HepG2 (cell line): ENCODE data around the gene DTNA.

Experiments
- IRF2 ChIP-seq: IDR thresholded peaks from 2 replicates; pipeline ENCODE4 v1.6.1; 2018; ENCODE audit warnings: missing genetic modification reagents, missing compliant biosample characterization
- JUND ChIP-seq: sonication (generic); formaldehyde crosslinking; IDR thresholded peaks from 2 replicates; pipeline ENCODE4 v1.8.0; 2022; ENCODE audit warnings: mild to moderate bottlenecking, missing genetic modification reagents
- PHF8 ChIP-seq: sonication (generic); formaldehyde crosslinking; IDR thresholded peaks from 2 replicates; pipeline ENCODE4 v1.5.0; 2020; ENCODE audit warnings: missing genetic modification reagents
- PTBP1 ChIP-seq: fragments of 200-400 bp; formaldehyde crosslinking; IDR thresholded peaks from 2 replicates; pipeline ENCODE4 v1.6.1; 2018; ENCODE audit warnings: low read length, low read depth; ENCODE audit not compliant: poor library complexity, severe bottlenecking

DNA sequence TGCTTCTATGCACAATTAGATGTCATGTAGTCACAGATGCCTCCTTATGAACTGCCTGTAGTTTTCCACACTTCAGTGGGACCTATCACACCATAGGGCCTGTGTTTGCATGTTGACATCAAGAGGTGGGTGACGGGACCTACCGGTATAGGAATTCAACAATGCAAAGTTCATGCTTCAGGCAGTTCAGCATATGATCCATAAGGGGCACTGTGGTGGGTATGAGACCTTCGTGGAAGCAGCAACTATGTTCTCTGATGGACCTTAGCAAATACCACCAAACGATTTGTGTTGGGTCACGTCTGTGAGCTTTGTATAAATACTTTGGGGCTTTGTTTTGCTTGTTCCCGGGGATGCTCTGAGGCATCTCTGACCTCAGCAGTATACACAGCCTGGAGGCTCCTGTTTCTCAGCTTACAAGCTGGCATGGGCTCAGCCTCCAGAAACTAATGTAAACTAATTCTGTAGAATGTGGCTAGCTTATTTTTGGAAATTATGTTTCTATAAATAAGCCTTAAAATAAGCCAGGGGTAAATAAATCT is 111.6 kb downstream of the DTNA start:
- no peak for TF ChIP-seq PTBP1
- TF ChIP-seq JUND = no peak
- no peak for TF ChIP-seq PHF8
- TF ChIP-seq IRF2 (CRISPR knock-in tag) = no peak
